T-helper 1 cell treated with Interleukin-12 subunit alpha and Interleukin-12 subunit beta and Interleukin-4 antibody, amounts not matched to agents 30 ng/mL and 1 ng/mL, for 36 hours (primary cell): ENCODE data around the gene TSPEAR. TPM values are rescaled to one million over a fixed set of nuclear protein-coding genes. Genes with fewer than 3 reads are reported as not detected.

Experiments
- intact Hi-C: fragments of 100-400 bp; cut with micrococcal nuclease; formaldehyde crosslinking; loops from one replicate; pipeline ENCODE4 v1.15.1; 2024
- total RNA-seq: library from RNA; stranded (reverse); gene quantifications from 2 replicates; pipeline ENCODE4 v1.2.3, GENCODE V29; 2022

TSPEAR gene
- total RNA-seq, 1 donor from 2014 or later, result not detected

DNA sequence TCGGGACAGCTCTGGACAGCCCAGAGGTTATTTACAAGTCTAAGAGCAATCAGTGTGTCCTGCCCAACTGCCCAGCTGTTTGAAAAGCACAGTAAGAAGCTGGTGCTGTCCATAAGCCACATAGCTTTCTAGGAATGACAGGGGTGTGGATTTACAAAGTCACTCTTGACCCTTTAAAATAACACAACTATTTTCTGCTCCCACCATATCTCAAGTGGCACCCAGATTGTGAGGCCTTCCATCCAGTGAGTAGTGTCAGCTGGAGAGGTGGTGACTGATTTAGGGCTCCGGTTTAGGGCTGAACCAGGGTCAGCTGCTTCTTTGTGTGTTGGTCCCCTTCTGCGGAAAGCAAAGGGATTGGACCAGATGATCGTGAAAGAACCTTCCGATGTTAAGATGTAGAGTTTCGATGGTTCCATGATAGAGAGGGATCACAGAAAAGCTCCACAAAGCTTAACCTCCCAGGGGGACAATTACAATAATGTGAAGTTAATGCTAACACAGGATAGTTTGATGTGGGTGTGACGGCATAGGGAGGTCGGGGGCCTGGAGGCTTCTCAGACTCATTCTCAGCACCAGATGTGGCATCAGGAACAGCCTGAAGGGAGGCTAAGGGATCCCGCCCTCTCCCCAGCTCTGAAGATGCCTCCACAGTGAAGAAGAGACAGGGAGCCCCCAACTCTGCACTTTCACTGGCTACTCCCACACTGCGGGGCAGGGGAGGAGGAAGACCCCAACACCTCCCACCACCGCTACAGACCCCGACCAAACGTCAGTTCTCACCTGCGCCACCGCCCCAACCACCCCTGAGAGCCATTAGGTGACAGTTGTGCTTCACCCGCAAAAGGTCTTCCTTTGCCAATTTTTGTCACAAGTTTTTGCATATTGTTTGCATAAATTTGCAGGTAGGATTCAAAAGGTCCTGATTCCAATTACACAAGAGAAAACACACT is 215.5 kb downstream of the TSPEAR start:
- intact Hi-C loops, result no loop called here

DNA sequence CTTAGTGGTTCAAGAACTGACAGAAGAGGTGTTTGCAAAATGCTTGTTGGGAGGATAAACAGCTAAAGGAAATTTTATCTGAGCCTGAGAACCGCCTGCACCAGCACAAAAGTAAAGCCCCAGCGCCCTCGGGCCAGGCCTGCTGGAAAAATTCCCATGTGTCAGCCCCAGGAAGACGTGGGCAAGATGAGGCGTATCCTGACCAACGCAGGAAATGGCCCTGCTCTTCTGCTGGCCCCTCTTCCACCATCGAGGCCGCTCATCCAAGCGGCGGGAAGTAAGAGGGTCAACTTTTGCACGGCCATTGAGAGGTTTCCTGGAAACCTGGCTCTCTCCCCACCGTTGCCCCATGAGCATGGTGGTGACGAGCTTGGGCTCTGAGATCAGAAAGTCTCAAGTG is 216.4 kb downstream of the TSPEAR start:
- intact Hi-C loops, result no loop called here

DNA sequence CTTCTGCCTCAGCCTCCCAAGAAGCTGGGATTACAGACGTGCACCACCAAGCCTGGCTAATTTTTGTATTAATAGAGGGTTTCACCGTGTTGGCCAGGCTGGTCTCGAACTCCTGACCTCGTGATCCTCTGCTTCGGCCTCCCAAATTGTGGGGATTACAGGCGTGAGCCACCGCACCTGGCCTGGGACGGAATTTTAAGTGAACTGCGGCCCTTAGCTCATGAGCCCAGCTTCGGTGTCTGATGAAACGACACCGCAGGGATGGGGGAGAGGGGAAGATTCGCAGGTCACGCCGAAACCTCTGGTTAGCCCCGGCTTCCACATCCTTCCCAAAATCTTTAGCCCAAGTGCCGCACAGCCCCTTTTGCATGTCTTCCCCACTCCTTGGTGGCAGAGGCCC is 217.0 kb downstream of the TSPEAR start:
- intact Hi-C loops, result no loop called here

DNA sequence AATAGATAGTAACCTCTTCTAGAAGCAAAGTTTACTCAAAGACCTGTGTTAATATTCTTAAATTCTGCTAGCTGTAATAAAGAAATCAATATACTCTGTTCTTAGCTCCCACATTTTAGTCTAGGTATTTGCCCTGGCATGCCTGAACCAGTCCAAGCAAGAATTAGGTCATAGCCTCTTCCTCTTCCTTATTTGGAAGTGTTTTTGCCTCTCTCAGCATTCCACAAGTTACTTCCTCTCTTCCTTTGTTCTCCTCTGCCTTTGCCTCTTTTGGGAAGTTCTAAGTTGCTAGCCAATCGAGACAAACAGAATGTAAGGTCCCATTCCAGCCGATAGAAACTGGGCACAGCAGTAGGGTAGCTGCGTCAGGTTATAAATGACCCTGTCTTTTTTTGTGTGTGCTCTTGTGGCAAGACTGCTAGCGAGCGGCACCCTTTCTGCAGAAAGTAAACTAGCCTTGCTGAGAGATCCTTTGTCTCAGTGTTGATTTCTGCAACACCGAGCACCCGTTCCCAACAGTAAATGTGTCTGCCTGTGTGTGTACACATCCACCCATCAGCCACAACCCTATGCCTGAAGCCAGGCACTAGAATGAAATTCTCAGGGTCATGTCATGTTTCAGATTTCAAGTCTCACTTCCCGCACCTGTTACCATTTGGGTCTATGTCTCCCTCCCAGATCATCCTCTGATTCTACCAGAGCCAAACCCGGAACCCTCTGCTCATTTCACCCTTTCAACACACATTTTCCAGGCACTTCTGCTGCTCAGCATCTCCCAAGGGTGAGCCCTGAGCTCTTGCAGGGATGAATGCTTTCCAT is 218.6 kb downstream of the TSPEAR start:
- intact Hi-C loops, result no loop called here

DNA sequence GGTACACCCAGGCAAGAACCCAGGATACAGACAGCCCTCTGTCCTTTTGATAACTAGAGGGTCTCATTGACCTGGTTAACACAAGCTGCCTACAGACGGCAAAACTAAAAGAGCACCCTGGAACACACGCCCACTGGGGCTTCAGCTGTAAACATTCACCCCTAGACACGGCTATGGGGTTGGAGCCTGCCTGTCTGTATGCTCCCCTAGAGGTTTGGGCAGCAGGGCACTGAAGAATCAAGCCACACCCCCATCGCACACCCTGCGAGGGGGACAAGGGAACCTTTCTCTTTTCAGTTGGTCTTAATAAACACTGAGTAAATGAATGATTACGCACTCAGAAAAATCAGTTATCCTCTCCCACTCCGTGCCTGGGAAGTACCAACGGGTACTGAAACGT is 220.6 kb downstream of the TSPEAR start:
- intact Hi-C loops, result no loop called here

DNA sequence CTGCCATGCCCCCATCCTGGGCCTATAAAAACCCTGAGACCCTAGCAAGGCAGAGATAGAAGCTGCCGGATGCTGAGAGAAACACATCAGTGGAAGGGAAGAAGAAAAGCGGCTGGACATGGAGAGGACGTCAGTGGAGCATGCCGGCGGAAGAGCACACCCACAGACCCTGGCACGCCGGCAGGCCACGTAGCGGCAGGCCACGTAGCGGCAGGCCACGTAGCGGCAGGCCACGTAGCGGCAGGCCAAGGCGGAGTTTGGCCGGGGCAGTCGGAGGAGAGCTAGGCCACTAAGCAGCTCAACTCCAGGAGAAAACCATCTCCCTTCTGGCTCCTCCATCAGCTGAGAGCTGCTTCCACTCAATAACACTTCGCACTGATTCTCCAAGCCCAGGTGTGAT is 221.0 kb downstream of the TSPEAR start:
- intact Hi-C loops, result no loop called here

DNA sequence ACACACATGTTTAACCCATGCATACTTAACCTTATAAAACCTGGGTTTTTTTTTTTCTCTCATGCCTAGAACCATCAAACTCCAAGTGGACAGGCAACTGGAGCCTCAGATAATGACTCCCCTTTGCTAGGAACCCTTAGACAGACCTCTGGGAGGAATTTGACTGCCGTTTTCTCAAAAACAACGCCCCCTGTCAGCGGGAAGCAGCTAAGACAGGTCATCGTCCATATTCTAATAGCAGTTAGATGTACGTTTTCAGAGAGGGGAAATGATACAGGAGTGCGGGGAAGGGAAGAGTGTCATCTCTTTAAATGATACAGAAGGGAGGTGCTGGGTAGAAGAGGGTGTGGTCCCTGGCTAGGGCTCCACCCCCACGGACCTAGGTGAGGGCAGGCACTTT is 221.4 kb downstream of the TSPEAR start:
- intact Hi-C loops, result loop anchor here (5.0 kb wide), 1 partner anchor 38 kb away; no protein-coding TSS in a partner anchor

DNA sequence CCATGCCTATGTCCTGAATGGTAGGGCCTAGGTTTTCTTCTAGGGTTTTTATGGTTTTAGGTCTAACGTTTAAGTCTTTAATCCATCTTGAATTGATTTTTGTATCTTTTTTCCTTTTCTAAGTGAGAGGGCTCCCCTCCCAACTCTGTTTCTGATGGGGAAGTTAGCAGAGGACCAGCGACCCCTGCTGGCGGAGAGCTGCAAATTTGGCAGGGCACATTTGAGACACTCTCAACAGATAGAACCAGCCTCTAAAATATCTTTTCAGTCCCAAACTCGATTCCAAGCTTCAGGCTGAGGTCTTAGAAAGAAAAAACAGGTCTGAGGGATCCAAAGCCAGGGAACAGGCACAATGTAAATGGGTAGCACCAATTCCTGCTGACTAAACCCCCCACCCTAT is 223.5 kb downstream of the TSPEAR start:
- intact Hi-C loops, result loop anchor here (5.0 kb wide), 1 partner anchor 36 kb away; no protein-coding TSS in a partner anchor

DNA sequence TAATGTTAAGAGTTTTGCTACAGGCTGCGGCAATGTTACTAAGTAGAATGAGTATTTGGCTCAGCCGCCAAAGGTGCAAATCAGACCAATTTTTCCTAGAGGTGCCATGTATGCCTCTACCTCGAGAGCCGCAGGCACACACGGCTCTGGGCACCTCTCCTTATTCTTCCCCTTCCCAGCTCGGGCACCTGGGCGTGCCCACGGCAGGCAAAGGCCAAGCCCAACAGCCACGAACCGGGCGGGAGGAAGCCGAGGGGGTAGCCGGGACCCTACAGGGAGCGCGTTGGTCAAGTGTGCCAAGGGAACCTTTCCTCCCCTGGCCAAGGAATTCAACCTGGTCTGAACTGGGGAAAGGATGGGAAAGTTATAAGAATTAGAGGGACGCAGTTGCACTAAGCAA is 225.1 kb downstream of the TSPEAR start:
- intact Hi-C loops, result loop anchor here (5.0 kb wide), 1 partner anchor 34 kb away; no protein-coding TSS in a partner anchor

DNA sequence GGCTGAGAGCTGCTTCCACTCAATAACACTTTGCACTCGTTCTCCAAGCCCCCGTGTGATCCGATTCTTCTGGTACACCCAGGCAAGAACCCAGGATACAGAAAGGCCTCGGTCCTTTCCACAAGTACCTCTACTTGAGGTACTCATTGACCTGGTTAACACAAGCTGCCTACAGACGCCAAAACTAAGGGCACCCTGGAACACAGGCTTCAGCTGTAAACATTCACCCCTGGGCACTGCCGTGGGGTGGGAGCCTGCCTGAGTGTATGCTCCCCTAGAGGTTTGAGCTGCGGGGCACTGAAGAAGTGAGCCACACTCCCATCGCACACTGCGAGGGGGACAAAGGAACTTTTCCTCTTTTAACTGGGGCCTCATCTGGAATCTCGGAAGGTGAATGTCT is 225.6 kb downstream of the TSPEAR start:
- intact Hi-C loops, result loop anchor here (5.0 kb wide), 1 partner anchor 33 kb away; no protein-coding TSS in a partner anchor

DNA sequence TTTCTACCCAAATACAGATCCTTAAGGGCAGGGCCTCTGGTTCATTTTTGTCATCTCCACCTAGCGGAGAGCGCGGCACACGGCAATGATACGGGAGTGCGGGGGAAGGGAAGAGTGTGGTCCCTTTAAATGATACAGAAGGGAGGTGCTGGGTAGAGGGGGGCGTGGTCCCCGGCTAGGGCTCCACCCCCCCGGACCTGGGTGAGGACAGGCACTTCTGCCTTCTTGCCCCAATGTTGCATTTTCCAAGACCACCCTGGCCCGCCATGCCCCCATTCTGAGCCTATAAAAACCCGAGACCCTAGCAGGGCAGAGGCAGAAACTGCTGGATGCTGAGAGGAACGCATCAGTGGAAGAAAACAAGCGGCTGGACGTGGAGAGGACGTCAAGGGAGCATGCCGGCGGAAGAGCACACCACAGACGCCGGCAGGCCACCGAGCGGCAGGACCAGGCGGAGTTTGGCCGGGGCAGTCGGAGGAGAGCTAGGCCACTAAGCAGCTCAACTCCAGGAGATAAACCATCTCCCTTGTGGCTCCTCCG is 226.0 kb downstream of the TSPEAR start:
- intact Hi-C loops, result loop anchor here (5.0 kb wide), 1 partner anchor 33 kb away; no protein-coding TSS in a partner anchor

DNA sequence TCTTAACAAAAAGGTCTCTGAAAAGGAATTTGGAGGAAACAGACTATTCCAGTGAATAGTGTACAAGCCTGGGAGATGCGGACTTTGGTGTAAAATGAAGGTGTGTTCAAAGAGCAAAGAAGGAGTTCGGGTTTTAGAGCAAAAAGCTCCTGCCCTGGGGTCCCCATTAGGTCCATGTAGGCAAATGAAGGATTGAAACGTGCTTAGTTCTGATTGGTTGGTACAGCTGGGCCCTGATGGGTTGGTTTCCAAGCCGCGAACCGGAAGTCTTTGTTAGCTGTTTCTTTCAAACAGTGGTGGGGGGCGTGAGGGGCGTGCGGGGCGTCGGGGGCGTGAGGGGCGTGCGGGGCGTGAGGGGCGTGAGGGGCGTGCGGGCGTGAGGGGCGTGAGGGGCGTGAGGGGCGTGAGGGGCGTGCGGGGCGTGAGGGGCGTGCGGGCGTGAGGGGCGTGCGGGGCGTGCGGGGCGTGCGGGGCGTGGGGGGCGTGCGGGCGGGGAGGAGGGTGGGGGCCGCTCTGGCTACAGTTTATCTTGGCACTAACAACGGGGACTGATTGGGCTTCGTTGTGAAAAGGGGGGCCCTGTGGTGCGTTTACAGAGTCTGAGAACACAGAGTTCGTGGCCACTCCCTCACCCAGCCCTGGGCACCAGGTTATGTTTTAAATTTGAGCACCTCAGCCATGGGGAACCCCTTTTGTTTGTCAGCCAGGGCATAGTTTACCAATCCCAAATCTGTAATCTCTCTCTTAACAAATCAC is 226.7 kb downstream of the TSPEAR start:
- intact Hi-C loops, result loop anchor here (5.0 kb wide), 1 partner anchor 32 kb away; no protein-coding TSS in a partner anchor

DNA sequence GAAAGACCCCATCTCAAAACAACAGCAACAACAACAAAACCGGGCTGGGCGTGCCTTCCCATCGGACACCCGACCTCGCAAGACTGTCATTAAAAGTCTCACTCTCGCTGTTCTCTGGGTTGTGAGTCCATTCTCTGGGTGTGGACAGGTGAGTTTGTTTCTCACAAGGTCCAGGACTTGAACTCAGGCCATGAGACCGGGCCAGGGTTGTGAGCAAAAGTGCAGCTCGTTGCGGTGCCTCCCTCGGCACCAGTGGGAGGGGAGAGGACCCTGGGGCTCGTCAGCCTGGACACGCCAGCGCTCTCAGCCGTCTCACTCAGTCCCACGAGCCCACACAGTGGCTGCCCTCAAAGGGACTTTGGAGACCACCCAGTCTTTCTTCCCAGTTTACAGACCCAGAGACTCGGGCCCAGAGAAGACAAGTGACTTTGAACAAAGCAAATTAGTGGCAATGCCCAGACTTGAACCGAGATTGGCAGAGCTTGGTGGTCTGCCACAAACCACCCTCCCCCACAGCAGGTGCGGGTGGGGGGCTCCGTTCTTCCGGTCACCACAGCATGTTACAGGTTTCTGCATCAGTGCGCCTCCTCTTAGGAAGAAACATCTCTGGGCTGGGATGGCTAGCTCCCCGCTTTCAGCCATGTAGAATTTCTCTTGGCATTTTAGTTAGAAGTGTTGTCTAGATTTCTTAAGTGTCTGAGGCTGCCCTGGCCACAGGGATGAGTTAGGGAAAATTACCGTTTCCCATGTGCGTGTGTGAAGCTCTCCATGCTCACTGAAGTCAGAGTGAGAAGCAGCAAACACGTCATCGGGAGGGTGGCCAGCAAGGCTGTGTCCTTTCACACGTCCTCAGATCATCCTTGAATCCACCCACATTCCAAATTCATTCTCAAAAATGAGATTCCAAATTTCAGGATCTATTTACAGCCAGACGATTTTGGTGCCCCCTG is 227.8 kb downstream of the TSPEAR start:
- intact Hi-C loops, result no loop called here

DNA sequence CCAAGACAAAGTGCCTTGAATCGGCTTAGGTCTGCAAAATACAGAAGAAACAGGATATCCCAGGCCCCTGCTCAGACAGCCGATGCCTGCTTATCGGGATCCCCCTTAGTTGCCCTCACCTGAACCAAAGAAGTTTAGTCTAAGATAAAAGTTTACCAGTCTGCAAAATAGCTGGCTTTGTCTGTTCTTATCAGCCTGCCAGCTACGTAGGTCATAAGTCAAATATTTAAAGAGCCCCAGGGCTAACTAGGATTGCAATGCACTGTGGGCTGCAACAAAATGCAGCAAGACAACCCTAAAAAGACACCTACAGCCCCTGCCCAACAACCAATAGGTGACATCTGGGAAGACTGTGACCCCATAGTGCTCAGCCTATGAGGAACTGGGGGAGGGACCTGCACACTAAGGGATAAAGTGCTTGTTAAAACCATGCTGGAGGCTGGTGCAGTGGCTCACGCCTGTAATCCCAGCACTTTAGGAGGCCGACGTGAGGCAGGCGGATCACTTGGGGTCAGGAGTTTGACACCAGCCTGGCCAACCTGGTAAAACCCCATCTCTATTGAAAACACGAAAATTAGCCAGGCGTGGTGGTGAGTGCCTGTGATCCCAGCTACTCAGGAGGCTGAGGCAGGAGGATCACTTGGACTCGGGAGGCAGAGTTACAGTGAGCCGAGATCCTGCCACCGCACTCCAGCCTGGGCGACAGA is 228.6 kb downstream of the TSPEAR start:
- intact Hi-C loops, result no loop called here

DNA sequence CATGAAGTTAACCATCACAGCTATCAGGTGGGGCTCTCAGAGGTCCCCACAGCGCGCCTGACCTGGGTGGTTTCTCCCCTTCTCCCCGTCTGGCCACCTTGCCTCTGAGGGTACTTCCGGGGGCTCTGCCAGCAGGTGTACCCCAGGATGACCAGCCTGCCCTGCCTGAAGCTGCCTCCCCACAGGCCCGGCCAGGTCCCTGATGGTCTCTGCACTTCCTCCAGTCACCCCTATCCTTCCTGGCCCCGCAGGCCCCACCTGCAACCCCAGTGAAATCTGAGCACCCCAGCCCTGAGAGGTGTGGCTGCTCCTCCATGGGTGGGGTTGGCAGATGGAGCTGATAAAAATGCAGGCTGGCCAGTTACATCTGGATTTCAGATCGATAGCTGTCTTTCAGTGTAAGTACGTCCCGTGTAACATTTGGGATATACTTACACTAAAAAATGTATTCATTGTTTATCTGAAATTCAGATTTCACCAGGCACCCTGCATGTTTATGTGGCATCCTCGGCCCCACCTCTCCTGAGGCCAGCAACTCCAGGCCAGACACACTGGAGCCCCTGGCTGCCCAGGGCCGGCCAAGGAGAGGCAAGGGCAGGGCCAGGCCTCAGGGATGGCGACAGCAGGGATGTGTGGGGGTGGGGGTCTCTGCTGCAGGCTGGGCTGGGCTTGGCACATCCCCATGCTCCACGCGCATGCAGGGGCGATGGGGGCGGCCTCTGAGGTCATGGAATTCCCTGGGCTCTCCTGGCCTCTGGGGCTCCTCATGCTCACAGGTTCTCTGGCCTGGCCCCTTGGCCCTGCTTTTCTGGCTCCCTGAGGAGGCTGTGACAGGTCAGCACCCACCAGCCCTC is 230.9 kb downstream of the TSPEAR start:
- intact Hi-C loops, result no loop called here

DNA sequence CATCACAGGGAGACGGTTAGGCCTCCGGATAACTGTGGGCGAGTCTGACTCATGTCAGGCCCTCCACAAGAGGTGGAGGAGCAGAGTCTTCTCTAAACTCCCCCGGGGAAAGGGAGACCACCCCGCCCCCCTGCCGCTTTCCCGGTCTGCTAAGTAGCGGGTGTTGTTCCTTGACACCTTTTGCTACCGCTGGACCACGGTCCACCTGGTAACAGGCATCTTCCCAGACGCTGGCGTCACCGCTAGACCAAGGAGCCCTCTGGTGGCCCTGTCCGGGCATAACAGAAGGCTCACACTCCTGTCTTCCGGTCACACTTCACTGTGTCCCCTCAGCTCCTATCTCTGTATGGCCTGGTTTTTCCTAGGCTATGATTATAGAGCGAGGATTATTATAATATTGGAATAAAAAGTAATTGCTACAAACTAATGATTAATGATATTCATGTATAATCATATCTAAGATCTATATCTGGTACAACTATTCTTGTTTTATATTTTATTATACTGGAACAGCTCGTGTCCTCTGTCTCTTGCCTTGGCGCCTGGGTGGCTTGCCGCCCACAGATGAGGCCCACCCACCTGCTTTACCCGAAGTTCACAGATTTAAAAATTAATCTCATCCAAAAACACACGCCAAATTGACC is 231.7 kb downstream of the TSPEAR start:
- intact Hi-C loops, result loop anchor here (5.0 kb wide), 1 partner anchor 177 kb away; the partner anchor contains the start of gene PFKL

DNA sequence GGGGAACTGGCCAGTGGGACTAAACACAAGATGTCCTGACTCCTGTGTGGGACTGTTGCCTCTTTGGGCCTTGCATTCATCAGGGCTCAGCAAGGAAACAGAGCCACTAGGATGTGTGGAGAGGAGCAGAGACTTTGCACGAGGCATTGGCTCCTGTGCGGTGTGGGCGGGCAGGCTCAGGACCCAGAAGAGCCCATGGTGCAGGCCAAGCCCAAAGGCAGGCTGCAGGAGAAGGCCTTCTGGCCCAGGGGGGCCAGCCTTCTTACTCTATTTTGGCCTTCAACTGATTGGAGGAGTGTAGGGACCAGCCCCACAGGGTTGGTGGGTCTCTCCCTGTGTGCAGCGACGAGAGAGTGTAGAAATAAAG is 232.6 kb downstream of the TSPEAR start:
- intact Hi-C loops, result loop anchor here (5.0 kb wide), 1 partner anchor 176 kb away; the partner anchor contains the start of gene PFKL
